Spleen (tissue), 7 donors: Measurements from ENCODE around the gene RAD23B.

Experiments
- POLR2A ChIP-seq, 3 donors: fragments of 450-650 bp; IDR thresholded peaks; one replicate each; pipeline ENCODE4 v1.5.1; 2017; ENCODE audit warnings: antibody characterized with exemption in 3 of 3, mild to moderate bottlenecking in 1 of 3
- TF ChIP-seq, protein P1 (sequence below), 11 experiments: fragments of 200-600 bp in 7 of 11; fragments of 450-650 bp in 4 of 11; sonication (generic) in 4 of 11; IDR thresholded peaks in 8 of 11; conservative IDR thresholded peaks in 3 of 11; 1 replicate in 7 of 11; 2 replicates in 4 of 11; pipeline versions ENCODE4 v1.4.0 to v1.8.0; 2016 to 2021; ENCODE audit warnings: antibody characterized with exemption in 11 of 11, inconsistent platforms in 4 of 11, mild to moderate bottlenecking in 1 of 11
- donor health status: DM: no; HTN: no; CAD: no; lungs with moderate emphysema.
- donor health status: DM: no; HTN: no; CAD: no.
- donor health status: DM: no; HTN: no; CAD: no.

- TF ChIP-seq, protein P1, sequence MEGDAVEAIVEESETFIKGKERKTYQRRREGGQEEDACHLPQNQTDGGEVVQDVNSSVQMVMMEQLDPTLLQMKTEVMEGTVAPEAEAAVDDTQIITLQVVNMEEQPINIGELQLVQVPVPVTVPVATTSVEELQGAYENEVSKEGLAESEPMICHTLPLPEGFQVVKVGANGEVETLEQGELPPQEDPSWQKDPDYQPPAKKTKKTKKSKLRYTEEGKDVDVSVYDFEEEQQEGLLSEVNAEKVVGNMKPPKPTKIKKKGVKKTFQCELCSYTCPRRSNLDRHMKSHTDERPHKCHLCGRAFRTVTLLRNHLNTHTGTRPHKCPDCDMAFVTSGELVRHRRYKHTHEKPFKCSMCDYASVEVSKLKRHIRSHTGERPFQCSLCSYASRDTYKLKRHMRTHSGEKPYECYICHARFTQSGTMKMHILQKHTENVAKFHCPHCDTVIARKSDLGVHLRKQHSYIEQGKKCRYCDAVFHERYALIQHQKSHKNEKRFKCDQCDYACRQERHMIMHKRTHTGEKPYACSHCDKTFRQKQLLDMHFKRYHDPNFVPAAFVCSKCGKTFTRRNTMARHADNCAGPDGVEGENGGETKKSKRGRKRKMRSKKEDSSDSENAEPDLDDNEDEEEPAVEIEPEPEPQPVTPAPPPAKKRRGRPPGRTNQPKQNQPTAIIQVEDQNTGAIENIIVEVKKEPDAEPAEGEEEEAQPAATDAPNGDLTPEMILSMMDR (IDR thresholded peaks at IDR 0.05 in 8 of 11, conservative IDR thresholded peaks at IDR 0.05 in 3 of 11), result no peak
- no peak for TF ChIP-seq POLR2A (IDR thresholded peaks at IDR 0.05)
Observed at GRCh38 chr9:107249665-107250285, 33.3 kb upstream of the RAD23B start.
